ENCODE data around the gene PRKAR1B. TPM values are rescaled to one million over a fixed set of nuclear protein-coding genes. Genes with fewer than 3 reads are reported as not detected.

PRKAR1B gene
- total RNA-seq, 4 donors from 2014 or later, result 7.3 to 15.6 (median 12.3) TPM

- 96% methylated on average over 26 of the region's 26 CpGs for WGBS, 2 donors
- no peak overlapping the region for H3K4me3 ChIP-seq (replicated peaks in 1 of 3)
- H3K4me1 ChIP-seq, result peaks cover 0 to 15% of the 10 kb centered on the region in 2 donors
- H3K27ac ChIP-seq, result no peak overlapping the region
- H3K9me3 ChIP-seq, result no peaks in the 10 kb centered on the region
- peaks cover 12 to 17% of the 10 kb centered on the region in 2 donors for H3K36me3 ChIP-seq
- no peak for DNase-seq
- no peak for TF ChIP-seq CTCF (IDR thresholded peaks at IDR 0.05)
- no peak for TF ChIP-seq POLR2A (IDR thresholded peaks at IDR 0.05)
- intact Hi-C loops (cut with DNase I), result no loop called here
- no peaks in the 10 kb centered on the region for H3K27me3 ChIP-seq
Observed at GRCh38 chr7:750111-750905, 23.2 kb upstream of the PRKAR1B start.

GRCh38 chr7:749140-749551, 22.1 kb upstream of the PRKAR1B start:
- H3K27ac ChIP-seq, result no peak overlapping the region

GRCh38 chr7:748446-748845, 21.4 kb upstream of the PRKAR1B start:
- no peak for DNase-seq
- TF ChIP-seq POLR2A (IDR thresholded peaks at IDR 0.05) (no peak), CTCF (IDR thresholded peaks at IDR 0.05) (no peak)
- H3K36me3 ChIP-seq, result peaks cover 0 to 4% of the 10 kb centered on the region in 2 donors
- no peaks in the 10 kb centered on the region for H3K27me3 ChIP-seq
- peaks cover 0 to 15% of the 10 kb centered on the region in 2 donors for H3K4me1 ChIP-seq
- no peak overlapping the region for H3K4me3 ChIP-seq (replicated peaks in 1 of 3)
- intact Hi-C loops (cut with DNase I), result no loop called here
- H3K9me3 ChIP-seq, result no peaks in the 10 kb centered on the region
- 90 to 98% methylated on average over 14 to 15 of the region's 15 CpGs for WGBS, 2 donors
- H3K27ac ChIP-seq, result no peak overlapping the region

More at GRCh38 chr7:749140-749551, 22.1 kb upstream of the PRKAR1B start:
- intact Hi-C loops (cut with DNase I), result no loop called here
- peak; percentile 75 to 78 for DNase-seq
- TF ChIP-seq POLR2A (IDR thresholded peaks at IDR 0.05) (no peak), CTCF (IDR thresholded peaks at IDR 0.05) (no peak)
- Histone ChIP-seq H3K36me3 (peaks cover under 1 to 5% of the 10 kb centered on the region in 2 donors), H3K27me3 (no peaks in the 10 kb centered on the region), H3K4me3 (replicated peaks in 1 of 3) (no peak overlapping the region), H3K4me1 (peaks cover 0 to 15% of the 10 kb centered on the region in 2 donors), H3K9me3 (no peaks in the 10 kb centered on the region)
- 21 to 32% methylated on average over 14 of the region's 14 CpGs for WGBS, 2 donors

- H3K9me3 ChIP-seq, result no peaks in the 10 kb centered on the region
- no peak overlapping the region for H3K27ac ChIP-seq
- peaks cover 0 to 15% of the 10 kb centered on the region in 2 donors for H3K4me1 ChIP-seq
- no peak overlapping the region for H3K4me3 ChIP-seq (replicated peaks in 1 of 3)
- peaks cover 0 to 4% of the 10 kb centered on the region in 2 donors for H3K36me3 ChIP-seq
- H3K27me3 ChIP-seq, result no peaks in the 10 kb centered on the region
- TF ChIP-seq CTCF (IDR thresholded peaks at IDR 0.05) (no peak), POLR2A (IDR thresholded peaks at IDR 0.05) (no peak)
- 86 to 88% methylated on average over 12 of the region's 12 CpGs for WGBS, 2 donors
- intact Hi-C loops (cut with DNase I), result no loop called here
- no peak for DNase-seq
Observed at GRCh38 chr7:747186-747585, 20.1 kb upstream of the PRKAR1B start.

Data from thyroid gland (tissue), 4 donors.